Ovary (tissue), 3 donors: ENCODE data around the gene GALNT16.

Source experiments
- CTCF ChIP-seq, 3 donors: fragments of 450-650 bp in 2 of 3; fragments of 200-600 bp in 1 of 3; IDR thresholded peaks; one replicate each; pipeline versions ENCODE4 v1.5.1 to v1.8.0; 2016 to 2022; ENCODE audit warnings: antibody characterized with exemption in 3 of 3, mild to moderate bottlenecking in 1 of 3
- EP300 ChIP-seq: sonication (generic); formaldehyde crosslinking; IDR thresholded peaks from one replicate; pipeline ENCODE4 v1.6.1; 2017; ENCODE audit warnings: antibody characterized with exemption
- donor health status: DM: no; HTN: no; CAD: no.

GRCh38 chr14:69314327-69314726 lies 54.4 kb downstream of the GALNT16 start:
- TF ChIP-seq CTCF (IDR thresholded peaks at IDR 0.05) (no peak), EP300 (no peak)
